Neural cell (in vitro differentiated cells): ENCODE measurements around the gene EXOC2. TPM values are rescaled to one million over a fixed set of nuclear protein-coding genes. Genes with fewer than 3 reads are reported as not detected.

ENCODE experiments used
- H2AFZ ChIP-seq: fragments of 200-600, 300-800 bp; sonication (generic), shearing (Covaris generic); 2 replicates; pipeline ENCODE4 v1.6.0; 2014; ENCODE audit warnings: low read depth, mild to moderate bottlenecking, antibody characterized with exemption, low read length, moderate library complexity
- H3F3A ChIP-seq: fragments of 200-600 bp; shearing (Covaris generic); 2 replicates; pipeline ENCODE4 v1.6.1; 2016; ENCODE audit warnings: mild to moderate bottlenecking, moderate library complexity, mixed read lengths, antibody characterized with exemption, low read length; ENCODE audit not compliant: insufficient read depth, poor library complexity, severe bottlenecking
- H3K27ac ChIP-seq: fragments of 200-600, 300-800 bp; sonication (generic), shearing (Covaris generic); 2 replicates; pipeline ENCODE4 v1.5.1; 2014; ENCODE audit warnings: mild to moderate bottlenecking, low read length, moderate library complexity
- H3K27me3 ChIP-seq: fragments of 300-800, 200-600 bp; sonication (generic), shearing (Covaris generic); 2 replicates; pipeline ENCODE4 v1.6.0; 2014; ENCODE audit warnings: mild to moderate bottlenecking, low read depth, low read length, moderate library complexity; ENCODE audit not compliant: insufficient read depth
- H3K36me3 ChIP-seq: fragments of 300-800, 200-600 bp; sonication (generic), shearing (Covaris generic); 2 replicates; pipeline ENCODE4 v1.5.1; 2014; ENCODE audit warnings: mild to moderate bottlenecking, antibody characterized with exemption, low read length, moderate library complexity; ENCODE audit not compliant: insufficient read depth
- H3K4me2 ChIP-seq: fragments of 300-800, 200-600 bp; sonication (generic), shearing (Covaris generic); 2 replicates; pipeline ENCODE4 v1.6.0; 2014; ENCODE audit warnings: mild to moderate bottlenecking, low read length
- H3K4me3 ChIP-seq: fragments of 300-800, 200-600 bp; sonication (generic), shearing (Covaris generic); 2 replicates; pipeline ENCODE4 v1.5.1; 2014; ENCODE audit warnings: mild to moderate bottlenecking, low read length, moderate library complexity
- H3K79me2 ChIP-seq: fragments of 200-600 bp; shearing (Covaris generic); replicated peaks from 2 replicates; pipeline ENCODE4 v1.6.0; 2014; ENCODE audit warnings: mild to moderate bottlenecking, low read length, moderate library complexity; ENCODE audit not compliant: insufficient read depth
- H3K9ac ChIP-seq: fragments of 300-800, 200-600 bp; sonication (generic), shearing (Covaris generic); 2 replicates; pipeline ENCODE4 v1.6.1; 2016; ENCODE audit warnings: mild to moderate bottlenecking, low read length, mixed read lengths
- H3K9me2 ChIP-seq: fragments of 200-600 bp; shearing (Covaris generic); 2 replicates; pipeline ENCODE4 v1.6.1; 2016; ENCODE audit warnings: mild to moderate bottlenecking, low read length, mixed read lengths; ENCODE audit not compliant: insufficient read depth
- H3K9me3 ChIP-seq: fragments of 200-600, 300-800 bp; sonication (generic), shearing (Covaris generic); 2 replicates; pipeline ENCODE4 v1.6.1; 2016; ENCODE audit warnings: mild to moderate bottlenecking, mixed run types, low read length, moderate library complexity, mixed read lengths
- H4K20me1 ChIP-seq: fragments of 200-600 bp; shearing (Covaris generic); 2 replicates; pipeline ENCODE4 v1.6.1; 2016; ENCODE audit warnings: mild to moderate bottlenecking, mixed run types; ENCODE audit not compliant: insufficient read depth
- CTCF ChIP-seq: fragments of 450-650 bp; IDR thresholded peaks from 2 replicates; pipeline ENCODE4 v1.5.1; 2014; ENCODE audit warnings: antibody characterized with exemption, mild to moderate bottlenecking, moderate library complexity; ENCODE audit not compliant: poor library complexity, severe bottlenecking
- EP300 ChIP-seq: fragments of 450-650 bp; conservative IDR thresholded peaks from 2 replicates; pipeline ENCODE4 v1.6.1; 2014; ENCODE audit warnings: antibody characterized with exemption, mild to moderate bottlenecking, moderate library complexity; ENCODE audit not compliant: poor library complexity, severe bottlenecking
- EZH2 ChIP-seq: fragments of 200-600, 300-800 bp; shearing (Covaris generic), sonication (generic); IDR thresholded peaks from 2 replicates; pipeline ENCODE4 v1.6.1; 2014; ENCODE audit warnings: antibody characterized with exemption, low read length, borderline replicate concordance, mild to moderate bottlenecking; ENCODE audit not compliant: insufficient read depth, poor library complexity, severe bottlenecking
- MXI1 ChIP-seq: fragments of 450-650 bp; conservative IDR thresholded peaks from 2 replicates; pipeline ENCODE4 v1.6.1; 2014; ENCODE audit warnings: antibody characterized with exemption, mild to moderate bottlenecking; ENCODE audit not compliant: poor library complexity, severe bottlenecking
- POLR2AphosphoS5 ChIP-seq: IDR thresholded peaks from 2 replicates; pipeline ENCODE4 v1.6.1; 2012
- RAD21 ChIP-seq: fragments of 450-650 bp; conservative IDR thresholded peaks from 2 replicates; pipeline ENCODE4 v1.6.1; 2014; ENCODE audit warnings: antibody characterized with exemption, mild to moderate bottlenecking, moderate library complexity
- REST ChIP-seq: IDR thresholded peaks from 2 replicates; pipeline ENCODE4 v1.6.1; 2012; ENCODE audit warnings: borderline replicate concordance
- SMC3 ChIP-seq: fragments of 450-650 bp; conservative IDR thresholded peaks from 2 replicates; pipeline ENCODE4 v1.6.1; 2014; ENCODE audit warnings: antibody characterized with exemption, mild to moderate bottlenecking, moderate library complexity; ENCODE audit not compliant: poor library complexity
- TAF1 ChIP-seq: IDR thresholded peaks from 2 replicates; pipeline ENCODE4 v1.6.1; 2012; ENCODE audit warnings: low read depth
- polyA plus RNA-seq: library from polyadenylated mRNA; depleted of rRNA; stranded (reverse); fragments of >200 nt; gene quantifications from 2 replicates; pipeline ENCODE4 v1.2.3, GENCODE V29; 2014

EXOC2 gene
- polyA plus RNA-seq, 1 donor from 2014 or later: 38.6 TPM

GRCh38 chr6:502761-503160 lies 190.2 kb downstream of the EXOC2 start:
- Histone ChIP-seq H2AFZ (no peak overlapping the region), H3K36me3 (no peaks in the 10 kb centered on the region), H3K9me2 (no peaks in the 10 kb centered on the region), H3K4me3 (no peak overlapping the region), H3K4me2 (no peak overlapping the region), H3K79me2 (no peaks in the 10 kb centered on the region), H3F3A (no peaks in the 10 kb centered on the region), H3K9me3 (no peaks in the 10 kb centered on the region), H4K20me1 (no peaks in the 10 kb centered on the region), H3K27me3 (no peaks in the 10 kb centered on the region), H3K9ac (no peak overlapping the region), H3K27ac (no peak overlapping the region)
- TF ChIP-seq TAF1: no peak
- no peak for TF ChIP-seq CTCF
- no peak for TF ChIP-seq POLR2AphosphoS5
- TF ChIP-seq EZH2: no peak
- TF ChIP-seq MXI1: no peak

GRCh38 chr6:501891-502601 lies 190.9 kb downstream of the EXOC2 start:
- no peaks in the 10 kb centered on the region for H3K9me3 ChIP-seq
- no peak overlapping the region for H3K4me3 ChIP-seq
- no peak overlapping the region for H3K9ac ChIP-seq
- no peaks in the 10 kb centered on the region for H3F3A ChIP-seq
- H3K9me2 ChIP-seq: no peaks in the 10 kb centered on the region
- H2AFZ ChIP-seq: no peak overlapping the region
- H3K27ac ChIP-seq: no peak overlapping the region
- TF ChIP-seq EP300: no peak
- no peak for TF ChIP-seq TAF1
- TF ChIP-seq SMC3: no peak
- TF ChIP-seq POLR2AphosphoS5: no peak
- TF ChIP-seq RAD21: no peak
- no peak for TF ChIP-seq EZH2
- no peak for TF ChIP-seq MXI1
- no peak for TF ChIP-seq CTCF
- no peak for TF ChIP-seq REST
- no peaks in the 10 kb centered on the region for H3K27me3 ChIP-seq
- no peaks in the 10 kb centered on the region for H3K36me3 ChIP-seq
- H3K4me2 ChIP-seq: no peak overlapping the region
- no peaks in the 10 kb centered on the region for H3K79me2 ChIP-seq
- H4K20me1 ChIP-seq: no peaks in the 10 kb centered on the region
